ENCODE measurements around the gene HBD.

GRCh38 chr11:5266609-5267008 lies 32.3 kb upstream of the HBD start:
- no peak for TF ChIP-seq GATA2 (IDR thresholded peaks at IDR 0.05; ENCODE audit: low read depth, low read length)
- no peak for TF ChIP-seq GATA3 (IDR thresholded peaks at IDR 0.05; ENCODE audit: low read depth, low read length)
